Measurements from ENCODE around the gene EVA1C. TPM values are rescaled to one million over a fixed set of nuclear protein-coding genes. Genes with fewer than 3 reads are reported as not detected.
"Not testable (repeated sequence)": the region's sequence is repeated elsewhere in the genome, so short reads cannot be mapped to it uniquely, and the experiment has no call there.

The EVA1C gene
- total RNA-seq, 5 donors from 2014 or later (not counting 1 experiment from before 2014, with no cell fraction given): 9.7 to 22.1 (median 18.0) TPM

- Mint-ChIP-seq H3K9me3 (peaks cover 0 to 3% (median 0%) of the 10 kb centered on the region in 3 donors), H3K36me3 (peaks cover 7% of the 10 kb centered on the region), H3K27ac (no peak overlapping the region), H3K4me1 (no peaks in the 10 kb centered on the region), H3K27me3 (no peaks in the 10 kb centered on the region), H3K4me3 (no peak overlapping the region)
- Histone ChIP-seq H3K27ac (ENCODE audit: low read length) (no peak overlapping the region), H3K36me3 (ENCODE audit: control insufficient read depth in 2 of 2, extremely low read depth in 1 of 2, insufficient read depth in 1 of 2, low read length in 1 of 2) (no peaks in the 10 kb centered on the region), H3K27me3 (replicated peaks in 1 of 2; ENCODE audit: control insufficient read depth in 2 of 2, extremely low read depth in 1 of 2, insufficient read depth in 2 of 2, low read length in 1 of 2) (no peaks in the 10 kb centered on the region), H3K9me3 (no peaks in the 10 kb centered on the region), H3K4me1 (ENCODE audit: control insufficient read depth in 1 of 2, extremely low read depth in 1 of 2, insufficient read depth in 2 of 2, low read length in 2 of 2) (no peaks in the 10 kb centered on the region), H3K4me3 (ENCODE audit: control insufficient read depth in 1 of 2, extremely low read depth in 1 of 2, low read length in 1 of 2) (no peak overlapping the region)
- ChIA-PET CTCF (no interaction called here), POLR2A (no interaction called here)
- DNase-seq: no peak
- no peak for ATAC-seq (replicated peaks in 1 of 4)
- WGBS (ENCODE audit: insufficient coverage): 64% methylated on average over 2 of the region's 4 CpGs
Measured at GRCh38 chr21:32529679-32530078, 117.2 kb downstream of the EVA1C start.

DNA sequence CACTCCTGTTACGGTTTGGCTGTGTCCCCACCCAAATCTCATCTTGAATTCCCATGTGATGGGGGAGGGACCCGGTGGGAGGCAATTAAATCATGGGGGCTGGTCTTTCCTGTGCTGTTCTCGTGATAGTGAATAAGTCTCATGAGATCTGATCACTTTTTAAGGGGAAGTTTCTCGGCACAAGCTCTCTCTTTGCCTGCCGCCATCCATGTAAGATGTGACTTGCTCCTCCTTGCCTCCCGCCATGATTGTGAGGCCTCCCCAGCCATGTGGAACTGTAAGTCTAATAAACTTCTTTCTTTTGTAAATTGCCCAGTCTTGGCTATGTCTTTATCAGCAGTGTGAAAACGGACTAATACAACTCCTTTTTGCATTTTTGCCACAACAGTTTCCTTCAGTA is 118.3 kb downstream of the EVA1C start:
- 90% methylated on average over 4 of the region's 7 CpGs for WGBS (ENCODE audit: insufficient coverage)
- H3K27me3 ChIP-seq (replicated peaks in 1 of 2; ENCODE audit: control insufficient read depth in 2 of 2, extremely low read depth in 1 of 2, insufficient read depth in 2 of 2, low read length in 1 of 2); H3K4me1 ChIP-seq (ENCODE audit: control insufficient read depth in 1 of 2, extremely low read depth in 1 of 2, insufficient read depth in 2 of 2, low read length in 2 of 2); H3K27ac Mint-ChIP-seq; CTCF ChIA-PET; H3K4me3 ChIP-seq (ENCODE audit: control insufficient read depth in 1 of 2, extremely low read depth in 1 of 2, low read length in 1 of 2); H3K36me3 ChIP-seq (ENCODE audit: control insufficient read depth in 2 of 2, extremely low read depth in 1 of 2, insufficient read depth in 1 of 2, low read length in 1 of 2); DNase-seq; H3K36me3 Mint-ChIP-seq; H3K9me3 Mint-ChIP-seq; H3K4me1 Mint-ChIP-seq; H3K9me3 ChIP-seq; H3K27me3 Mint-ChIP-seq; H3K27ac ChIP-seq (ENCODE audit: low read length); H3K4me3 Mint-ChIP-seq; POLR2A ChIA-PET; ATAC-seq (replicated peaks in 1 of 4): not testable (repeated sequence)

GRCh38 chr21:32531561-32531960 is 119.1 kb downstream of the EVA1C start:
- H3K27ac Mint-ChIP-seq, H3K27me3 Mint-ChIP-seq, H3K9me3 Mint-ChIP-seq: not testable (repeated sequence)

GRCh38 chr21:32532636-32533035 is 120.1 kb downstream of the EVA1C start:
- peaks cover 0 to 3% (median 0%) of the 10 kb centered on the region in 3 donors for H3K9me3 Mint-ChIP-seq
- H3K27ac Mint-ChIP-seq: no peak overlapping the region

More at GRCh38 chr21:32531561-32531960, 119.1 kb downstream of the EVA1C start:
- CTCF ChIA-PET: interaction anchor here in 1 of 2 donors (0.7 kb wide), 1 partner anchor 54 kb away, joined by 5 read pairs; the partner anchor contains the start of gene TCP10L
- POLR2A ChIA-PET; H3K4me3 Mint-ChIP-seq; H3K9me3 ChIP-seq; DNase-seq; H3K27me3 ChIP-seq (replicated peaks in 1 of 2; ENCODE audit: control insufficient read depth in 2 of 2, extremely low read depth in 1 of 2, insufficient read depth in 2 of 2, low read length in 1 of 2); H3K4me3 ChIP-seq (ENCODE audit: control insufficient read depth in 1 of 2, extremely low read depth in 1 of 2, low read length in 1 of 2); H3K27ac ChIP-seq (ENCODE audit: low read length); H3K4me1 Mint-ChIP-seq; H3K4me1 ChIP-seq (ENCODE audit: control insufficient read depth in 1 of 2, extremely low read depth in 1 of 2, insufficient read depth in 2 of 2, low read length in 2 of 2); ATAC-seq (replicated peaks in 1 of 4); H3K36me3 ChIP-seq (ENCODE audit: control insufficient read depth in 2 of 2, extremely low read depth in 1 of 2, insufficient read depth in 1 of 2, low read length in 1 of 2); H3K36me3 Mint-ChIP-seq: not testable (repeated sequence)
- no CpG with 5 or more reads among the region's 3 CpGs for WGBS (ENCODE audit: insufficient coverage)

GRCh38 chr21:32533053-32533452 is 120.5 kb downstream of the EVA1C start:
- Mint-ChIP-seq H3K36me3 (peaks cover 6% of the 10 kb centered on the region), H3K27ac (no peak overlapping the region), H3K9me3 (peaks cover 0 to 3% (median 0%) of the 10 kb centered on the region in 3 donors), H3K4me1 (peaks cover 12 to 17% (median 14%) of the 10 kb centered on the region in 3 donors), H3K4me3 (no peak overlapping the region), H3K27me3 (no peaks in the 10 kb centered on the region)
- WGBS (ENCODE audit: insufficient coverage): 96% methylated on average over 3 of the region's 4 CpGs
- CTCF ChIA-PET: no interaction called here
- Histone ChIP-seq H3K4me3 (ENCODE audit: control insufficient read depth in 1 of 2, extremely low read depth in 1 of 2, low read length in 1 of 2) (no peak overlapping the region), H3K36me3 (ENCODE audit: control insufficient read depth in 2 of 2, extremely low read depth in 1 of 2, insufficient read depth in 1 of 2, low read length in 1 of 2) (no peaks in the 10 kb centered on the region), H3K4me1 (ENCODE audit: control insufficient read depth in 1 of 2, extremely low read depth in 1 of 2, insufficient read depth in 2 of 2, low read length in 2 of 2) (peaks cover 5 to 18% of the 10 kb centered on the region in 2 experiments), H3K9me3 (no peaks in the 10 kb centered on the region), H3K27me3 (replicated peaks in 1 of 2; ENCODE audit: control insufficient read depth in 2 of 2, extremely low read depth in 1 of 2, insufficient read depth in 2 of 2, low read length in 1 of 2) (no peaks in the 10 kb centered on the region), H3K27ac (ENCODE audit: low read length) (no peak overlapping the region)
- POLR2A ChIA-PET: no interaction called here
- DNase-seq (no peak), ATAC-seq (replicated peaks in 1 of 4) (no peak)

More at GRCh38 chr21:32532636-32533035, 120.1 kb downstream of the EVA1C start:
- H3K4me3 ChIP-seq (ENCODE audit: control insufficient read depth in 1 of 2, extremely low read depth in 1 of 2, low read length in 1 of 2): no peak overlapping the region
- DNase-seq (no peak), ATAC-seq (replicated peaks in 1 of 4) (no peak)
- Mint-ChIP-seq H3K4me3 (no peak overlapping the region), H3K27me3 (no peaks in the 10 kb centered on the region), H3K4me1 (peaks cover 11 to 17% (median 12%) of the 10 kb centered on the region in 3 donors), H3K36me3 (peaks cover 6% of the 10 kb centered on the region)
- WGBS (ENCODE audit: insufficient coverage): 80% methylated on average over 1 of the region's 6 CpGs
- H3K4me1 ChIP-seq (ENCODE audit: control insufficient read depth in 1 of 2, extremely low read depth in 1 of 2, insufficient read depth in 2 of 2, low read length in 2 of 2): peaks cover 5 to 15% of the 10 kb centered on the region in 2 experiments
- no peaks in the 10 kb centered on the region for H3K36me3 ChIP-seq (ENCODE audit: control insufficient read depth in 2 of 2, extremely low read depth in 1 of 2, insufficient read depth in 1 of 2, low read length in 1 of 2)
- no peak overlapping the region for H3K27ac ChIP-seq (ENCODE audit: low read length)
- ChIA-PET POLR2A (no interaction called here), CTCF (no interaction called here)
- no peaks in the 10 kb centered on the region for H3K27me3 ChIP-seq (replicated peaks in 1 of 2; ENCODE audit: control insufficient read depth in 2 of 2, extremely low read depth in 1 of 2, insufficient read depth in 2 of 2, low read length in 1 of 2)
- no peaks in the 10 kb centered on the region for H3K9me3 ChIP-seq

GRCh38 chr21:32533611-32534010 is 121.1 kb downstream of the EVA1C start:
- Mint-ChIP-seq H3K27me3 (no peaks in the 10 kb centered on the region), H3K9me3 (peaks cover 0 to 3% (median 0%) of the 10 kb centered on the region in 3 donors), H3K4me1 (peaks cover 14 to 20% (median 19%) of the 10 kb centered on the region in 3 donors), H3K4me3 (no peak overlapping the region), H3K36me3 (peaks cover 6% of the 10 kb centered on the region), H3K27ac (no peak overlapping the region)
- no peak for ATAC-seq (replicated peaks in 1 of 4)
- Histone ChIP-seq H3K4me3 (ENCODE audit: control insufficient read depth in 1 of 2, extremely low read depth in 1 of 2, low read length in 1 of 2) (no peak overlapping the region), H3K36me3 (ENCODE audit: control insufficient read depth in 2 of 2, extremely low read depth in 1 of 2, insufficient read depth in 1 of 2, low read length in 1 of 2) (no peaks in the 10 kb centered on the region), H3K9me3 (no peaks in the 10 kb centered on the region), H3K4me1 (ENCODE audit: control insufficient read depth in 1 of 2, extremely low read depth in 1 of 2, insufficient read depth in 2 of 2, low read length in 2 of 2) (peaks cover 7 to 19% of the 10 kb centered on the region in 2 experiments), H3K27ac (ENCODE audit: low read length) (no peak overlapping the region), H3K27me3 (replicated peaks in 1 of 2; ENCODE audit: control insufficient read depth in 2 of 2, extremely low read depth in 1 of 2, insufficient read depth in 2 of 2, low read length in 1 of 2) (no peaks in the 10 kb centered on the region)
- no peak for DNase-seq
- ChIA-PET CTCF (no interaction called here), POLR2A (no interaction called here)
- WGBS (ENCODE audit: insufficient coverage): 95% methylated on average over 4 of the region's 7 CpGs

DNA sequence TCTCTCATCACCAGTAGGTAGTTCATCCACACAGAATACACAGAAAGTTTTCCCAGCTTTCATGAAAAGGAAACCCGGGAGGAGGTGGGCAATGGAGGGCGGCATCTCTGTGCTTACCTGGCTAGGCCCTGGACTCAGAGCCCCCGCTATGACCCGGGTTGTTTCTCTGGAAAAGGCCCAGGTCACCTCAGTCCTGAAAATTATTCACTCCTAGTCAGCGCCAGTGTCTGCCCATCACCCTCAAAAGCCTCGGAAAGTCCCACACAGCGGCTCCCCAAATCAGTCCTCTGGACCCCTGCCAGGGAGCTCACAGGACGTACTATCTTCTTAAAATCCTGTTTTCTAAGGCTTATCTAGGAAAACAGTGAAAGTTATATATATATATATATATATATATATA is 121.6 kb downstream of the EVA1C start:
- Histone ChIP-seq H3K27ac (ENCODE audit: low read length) (no peak overlapping the region), H3K4me1 (ENCODE audit: control insufficient read depth in 1 of 2, extremely low read depth in 1 of 2, insufficient read depth in 2 of 2, low read length in 2 of 2) (peaks cover 12 to 19% of the 10 kb centered on the region in 2 experiments), H3K4me3 (ENCODE audit: control insufficient read depth in 1 of 2, extremely low read depth in 1 of 2, low read length in 1 of 2) (no peak overlapping the region), H3K36me3 (ENCODE audit: control insufficient read depth in 2 of 2, extremely low read depth in 1 of 2, insufficient read depth in 1 of 2, low read length in 1 of 2) (no peaks in the 10 kb centered on the region), H3K9me3 (no peaks in the 10 kb centered on the region), H3K27me3 (replicated peaks in 1 of 2; ENCODE audit: control insufficient read depth in 2 of 2, extremely low read depth in 1 of 2, insufficient read depth in 2 of 2, low read length in 1 of 2) (no peaks in the 10 kb centered on the region)
- ATAC-seq (replicated peaks in 1 of 4): no peak
- no peaks in the 10 kb centered on the region for H3K27me3 Mint-ChIP-seq
- peaks cover 6% of the 10 kb centered on the region for H3K36me3 Mint-ChIP-seq
- 82% methylated on average over 3 of the region's 8 CpGs for WGBS (ENCODE audit: insufficient coverage)
- DNase-seq: no peak
- H3K4me1 Mint-ChIP-seq: peaks cover 19 to 25% (median 24%) of the 10 kb centered on the region in 3 donors
- ChIA-PET CTCF (no interaction called here), POLR2A (no interaction called here)
- no peak overlapping the region for H3K27ac Mint-ChIP-seq
- H3K4me3 Mint-ChIP-seq: no peak overlapping the region
- peaks cover 0 to 3% (median 0%) of the 10 kb centered on the region in 3 donors for H3K9me3 Mint-ChIP-seq
